OCI-LY3 (cell line): ENCODE data around the gene SLFN11.

ENCODE experiments used
- H2AFZ ChIP-seq: fragments of 200-600, 300-600 bp; shearing (Covaris generic); 2 replicates; pipeline ENCODE4 v1.6.0; 2014; ENCODE audit warnings: antibody characterized with exemption, low read depth, low read length
- H3K27ac ChIP-seq: fragments of 200-600, 300-600 bp; sonication (generic); 2 replicates; pipeline ENCODE4 v1.5.1; 2014; ENCODE audit warnings: mild to moderate bottlenecking, low read length, moderate library complexity, mixed read lengths
- H3K27me3 ChIP-seq: fragments of 200-600, 300-600 bp; sonication (generic); 2 replicates; pipeline ENCODE4 v1.6.1; 2014; ENCODE audit warnings: low read depth, low read length, mixed read lengths
- H3K36me3 ChIP-seq: fragments of 200-600, 300-600 bp; sonication (generic); replicated peaks from 2 replicates; pipeline ENCODE3; 2014; ENCODE audit warnings: low read depth, low read length, mixed read lengths
- H3K4me1 ChIP-seq: fragments of 300-600, 200-600 bp; sonication (generic); 2 replicates; pipeline ENCODE4 v1.6.1; 2014; ENCODE audit warnings: low read length, mixed read lengths
- H3K4me2 ChIP-seq: fragments of 200-600, 300-600 bp; sonication (generic); 2 replicates; pipeline ENCODE4 v1.6.1; 2014; ENCODE audit warnings: low read length, mixed read lengths
- H3K4me3 ChIP-seq: fragments of 300-600, 200-600 bp; sonication (generic); 2 replicates; pipeline ENCODE4 v1.5.1; 2014; ENCODE audit warnings: antibody characterized with exemption, mild to moderate bottlenecking, low read length, moderate library complexity
- H3K79me2 ChIP-seq: fragments of 300-600, 200-600 bp; shearing (Covaris generic); 2 replicates; pipeline ENCODE4 v1.6.1; 2014; ENCODE audit warnings: mild to moderate bottlenecking, low read length, mixed read lengths
- H3K9ac ChIP-seq: fragments of 300-600, 200-600 bp; shearing (Covaris generic); 2 replicates; pipeline ENCODE4 v1.6.0; 2014; ENCODE audit warnings: mild to moderate bottlenecking, low read length, moderate library complexity
- H3K9me3 ChIP-seq: fragments of 200-600, 300-600 bp; shearing (Covaris generic); 2 replicates; pipeline ENCODE4 v1.6.1; 2014; ENCODE audit warnings: low read length, mixed read lengths; ENCODE audit not compliant: insufficient read depth
- H4K20me1 ChIP-seq: fragments of 200-600, 300-600 bp; sonication (generic); 2 replicates; pipeline ENCODE4 v1.6.1; 2016; ENCODE audit warnings: low read length, mixed read lengths; ENCODE audit not compliant: insufficient read depth
- EZH2phosphoT487 ChIP-seq: fragments of 200-600 bp; shearing (Covaris generic); IDR thresholded peaks from 2 replicates; pipeline ENCODE4 v1.6.1; 2018; ENCODE audit warnings: antibody characterized with exemption, mixed run types, low read depth
- TF ChIP-seq, protein P1 (sequence below): fragments of 200-600, 300-600 bp; sonication (generic); IDR thresholded peaks from 2 replicates; pipeline ENCODE4 v1.5.1; 2014; ENCODE audit warnings: antibody characterized with exemption, low read length, low read depth

The SLFN11 gene

GRCh38 chr17:35377068-35377467 lies 3.6 kb upstream of the SLFN11 start:
- TF ChIP-seq, protein P1, sequence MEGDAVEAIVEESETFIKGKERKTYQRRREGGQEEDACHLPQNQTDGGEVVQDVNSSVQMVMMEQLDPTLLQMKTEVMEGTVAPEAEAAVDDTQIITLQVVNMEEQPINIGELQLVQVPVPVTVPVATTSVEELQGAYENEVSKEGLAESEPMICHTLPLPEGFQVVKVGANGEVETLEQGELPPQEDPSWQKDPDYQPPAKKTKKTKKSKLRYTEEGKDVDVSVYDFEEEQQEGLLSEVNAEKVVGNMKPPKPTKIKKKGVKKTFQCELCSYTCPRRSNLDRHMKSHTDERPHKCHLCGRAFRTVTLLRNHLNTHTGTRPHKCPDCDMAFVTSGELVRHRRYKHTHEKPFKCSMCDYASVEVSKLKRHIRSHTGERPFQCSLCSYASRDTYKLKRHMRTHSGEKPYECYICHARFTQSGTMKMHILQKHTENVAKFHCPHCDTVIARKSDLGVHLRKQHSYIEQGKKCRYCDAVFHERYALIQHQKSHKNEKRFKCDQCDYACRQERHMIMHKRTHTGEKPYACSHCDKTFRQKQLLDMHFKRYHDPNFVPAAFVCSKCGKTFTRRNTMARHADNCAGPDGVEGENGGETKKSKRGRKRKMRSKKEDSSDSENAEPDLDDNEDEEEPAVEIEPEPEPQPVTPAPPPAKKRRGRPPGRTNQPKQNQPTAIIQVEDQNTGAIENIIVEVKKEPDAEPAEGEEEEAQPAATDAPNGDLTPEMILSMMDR = no peak
- TF ChIP-seq EZH2phosphoT487 = no peak
- Histone ChIP-seq H3K79me2 (peaks cover 17% of the 10 kb centered on the region), H3K4me1 (peaks cover 32% of the 10 kb centered on the region), H3K36me3 (peaks cover 2% of the 10 kb centered on the region), H3K9ac (no peak overlapping the region), H3K27ac (no peak overlapping the region), H4K20me1 (no peaks in the 10 kb centered on the region), H3K27me3 (no peaks in the 10 kb centered on the region), H3K4me3 (no peak overlapping the region), H3K4me2 (no peak overlapping the region), H2AFZ (no peak overlapping the region), H3K9me3 (no peaks in the 10 kb centered on the region)

- no peak overlapping the region for H3K9ac ChIP-seq
- H2AFZ ChIP-seq = 0 out of 2 replicates have a peak overlapping the region, but pooled peaks have one; percentile 15
- peaks cover 25% of the 10 kb centered on the region for H3K79me2 ChIP-seq
- H3K4me1 ChIP-seq = peaks cover 32% of the 10 kb centered on the region
- H3K4me3 ChIP-seq = no peak overlapping the region
- H3K36me3 ChIP-seq = peaks cover 9% of the 10 kb centered on the region
- 0 out of 2 replicates have a peak, but pooled peaks cover 8% of the 10 kb centered on the region for H4K20me1 ChIP-seq
- peak overlapping the region; percentile 31 for H3K4me2 ChIP-seq
- no peaks in the 10 kb centered on the region for H3K27me3 ChIP-seq
- H3K9me3 ChIP-seq = 0 out of 2 replicates have a peak, but pooled peaks cover under 1% of the 10 kb centered on the region
- TF ChIP-seq, protein P1 = no peak
- TF ChIP-seq EZH2phosphoT487 = no peak
- H3K27ac ChIP-seq = 0 out of 2 replicates have a peak overlapping the region, but pooled peaks have one; percentile 5
Observed at GRCh38 chr17:35376245-35376644, 2.8 kb upstream of the SLFN11 start.

GRCh38 chr17:35374766-35375344 lies 1.4 kb upstream of the SLFN11 start:
- TF ChIP-seq, protein P1 = no peak
- no peak for TF ChIP-seq EZH2phosphoT487
- Histone ChIP-seq H3K27me3 (no peaks in the 10 kb centered on the region), H3K9ac (peak overlapping the region; percentile 97), H3K79me2 (peaks cover 39% of the 10 kb centered on the region), H4K20me1 (0 out of 2 replicates have a peak, but pooled peaks cover 20% of the 10 kb centered on the region), H3K9me3 (0 out of 2 replicates have a peak, but pooled peaks cover 5% of the 10 kb centered on the region), H2AFZ (peak overlapping the region; percentile 72), H3K4me1 (peaks cover 28% of the 10 kb centered on the region), H3K36me3 (peaks cover 17% of the 10 kb centered on the region), H3K4me2 (peak overlapping the region; percentile 87), H3K4me3 (peak overlapping the region; percentile 89), H3K27ac (peak overlapping the region; percentile 84)

DNA sequence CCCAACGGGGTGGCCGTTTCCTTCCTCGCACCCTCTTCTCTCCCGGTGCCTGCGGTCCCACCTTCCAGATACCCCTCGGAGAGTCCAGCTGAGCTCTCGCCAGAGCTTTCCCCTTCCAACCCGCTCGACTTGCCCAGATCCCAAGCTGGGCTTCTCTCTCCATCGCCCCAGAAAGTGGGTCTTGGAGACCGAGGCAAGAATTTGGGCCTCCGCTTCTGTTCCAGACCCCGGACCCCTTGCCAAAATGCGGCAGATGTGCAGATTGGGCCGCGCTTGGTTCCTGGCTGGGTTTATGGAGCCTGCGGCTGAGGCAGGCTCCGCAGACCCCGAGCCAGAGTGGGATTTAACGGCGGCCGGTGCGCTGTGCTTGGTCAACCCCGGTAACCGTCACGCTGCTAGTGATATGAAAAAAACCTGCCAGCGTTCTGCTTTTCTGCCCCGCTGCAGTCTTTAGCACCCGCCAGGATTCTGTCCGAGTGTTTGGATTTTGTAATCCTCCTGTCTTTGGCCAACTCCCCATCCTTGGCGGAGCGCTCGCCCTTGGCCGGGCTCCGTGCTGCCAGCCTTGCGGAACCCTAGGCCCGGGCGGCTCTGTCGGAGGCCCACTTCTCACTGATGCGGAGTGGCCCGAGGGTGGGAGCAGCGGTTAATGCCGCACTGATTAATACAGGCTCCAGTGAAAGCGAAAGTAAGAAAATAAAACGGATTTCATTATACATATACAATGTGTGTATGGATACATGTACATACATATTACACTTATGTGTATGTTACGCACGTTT lies 754 bp upstream of the SLFN11 start:
- H3K36me3 ChIP-seq = peaks cover 22% of the 10 kb centered on the region
- peaks cover 32% of the 10 kb centered on the region for H3K4me1 ChIP-seq
- peaks cover 46% of the 10 kb centered on the region for H3K79me2 ChIP-seq
- H3K4me3 ChIP-seq = peak overlapping the region; percentile 89
- 0 out of 2 replicates have a peak, but pooled peaks cover 5% of the 10 kb centered on the region for H3K9me3 ChIP-seq
- no peaks in the 10 kb centered on the region for H3K27me3 ChIP-seq
- TF ChIP-seq, protein P1 = no peak
- no peak for TF ChIP-seq EZH2phosphoT487
- H3K27ac ChIP-seq = peak overlapping the region; percentile 84
- H4K20me1 ChIP-seq = peaks cover 26% of the 10 kb centered on the region
- peak overlapping the region; percentile 72 for H2AFZ ChIP-seq
- H3K9ac ChIP-seq = peak overlapping the region; percentile 97
- H3K4me2 ChIP-seq = peak overlapping the region; percentile 87
